Stimulated activated naive CD8-positive, alpha-beta T cell treated with anti-CD3 and anti-CD28 coated beads, Interleukin-15, Interleukin-2, amounts not matched to agents 100 ng/mL and 50 ng/mL, for 24 hours (primary cell): ENCODE results near the gene SIX2.
"Not testable (repeated sequence)": the region's sequence is repeated elsewhere in the genome, so short reads cannot be mapped to it uniquely, and the experiment has no call there.

ENCODE experiments used
- H3K27ac Mint-ChIP-seq: one replicate; pipeline ENCODE4 v1.8.0; 2021; ENCODE audit warnings: mild to moderate bottlenecking, mixed read lengths
- H3K27me3 Mint-ChIP-seq: one replicate; pipeline ENCODE4 v1.8.0; 2021; ENCODE audit warnings: mixed read lengths
- H3K36me3 Mint-ChIP-seq: one replicate; pipeline ENCODE4 v1.8.0; 2021; ENCODE audit warnings: low read depth, mixed read lengths
- H3K4me1 Mint-ChIP-seq: one replicate; pipeline ENCODE4 v1.8.0; 2021; ENCODE audit warnings: low read depth, mixed read lengths
- H3K4me3 Mint-ChIP-seq: one replicate; pipeline ENCODE4 v1.8.0; 2021; ENCODE audit warnings: mild to moderate bottlenecking, mixed read lengths
- H3K9me3 Mint-ChIP-seq: one replicate; pipeline ENCODE4 v1.8.0; 2021; ENCODE audit warnings: mixed read lengths

Gene SIX2

DNA sequence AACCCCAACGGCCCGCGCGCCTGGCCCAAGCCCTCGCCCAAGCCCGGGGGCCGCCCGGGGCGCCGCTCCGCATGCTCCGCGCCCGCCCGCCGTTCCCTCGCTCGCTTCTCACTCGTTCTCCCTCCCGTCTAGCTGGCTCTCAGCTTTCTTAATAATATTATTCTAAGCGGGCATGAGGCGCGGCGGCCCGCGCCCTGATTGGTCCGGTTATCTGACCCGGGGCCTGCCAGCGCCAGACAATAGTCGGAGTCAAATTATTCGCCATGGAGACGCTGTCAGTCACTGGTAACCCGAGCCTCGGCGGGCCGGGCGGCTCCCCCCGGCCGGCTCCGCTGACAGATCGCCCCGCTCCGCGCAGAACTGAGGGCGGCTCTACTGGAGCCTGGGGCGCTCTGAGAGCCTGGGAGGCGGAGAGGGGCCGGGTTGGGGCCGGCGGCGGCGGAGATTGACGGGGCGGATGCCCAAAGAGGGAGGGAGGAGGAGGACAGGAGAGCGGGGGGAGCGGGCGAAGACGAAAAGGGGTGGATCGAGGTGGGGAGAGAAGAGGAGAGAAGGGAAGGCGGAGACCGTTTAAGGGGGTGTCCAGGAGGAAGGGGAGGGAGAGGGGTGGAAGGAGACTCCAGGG, at the start of gene SIX2:
SIX2 (minus strand) TSS at position 150 of the 625 bp plus-strand sequence. CDS start 342 bp downstream, outside the sequence.
- no peak within 1 kb of the TSS for H3K27ac Mint-ChIP-seq
- peak within 1 kb of the TSS; percentile 69 for H3K4me3 Mint-ChIP-seq

GRCh38 chr2:45055162-45055605, 45.9 kb upstream of the SIX2 start:
- H3K9me3 Mint-ChIP-seq: no peaks in the 10 kb centered on the region
- no peaks in the 10 kb centered on the region for H3K36me3 Mint-ChIP-seq
- no peaks in the 10 kb centered on the region for H3K27me3 Mint-ChIP-seq
- no peak overlapping the region for H3K4me3 Mint-ChIP-seq
- no peaks in the 10 kb centered on the region for H3K4me1 Mint-ChIP-seq
- H3K27ac Mint-ChIP-seq: no peak overlapping the region

More for the DNA sequence above, at the start of gene SIX2:
- H3K36me3 Mint-ChIP-seq: no peaks in the 10 kb centered on the region
- H3K9me3 Mint-ChIP-seq: no peaks in the 10 kb centered on the region
- peaks cover 36% of the 10 kb centered on the region for H3K4me1 Mint-ChIP-seq
- peaks cover 76% of the 10 kb centered on the region for H3K27me3 Mint-ChIP-seq

- Mint-ChIP-seq H3K4me3 (no peak overlapping the region), H3K27me3 (no peaks in the 10 kb centered on the region), H3K4me1 (no peaks in the 10 kb centered on the region), H3K36me3 (no peaks in the 10 kb centered on the region), H3K27ac (no peak overlapping the region), H3K9me3 (no peaks in the 10 kb centered on the region)
Observed at GRCh38 chr2:45053966-45054365, 44.7 kb upstream of the SIX2 start.

GRCh38 chr2:45052388-45052928, 43.2 kb upstream of the SIX2 start:
- Mint-ChIP-seq H3K4me3 (no peak overlapping the region), H3K36me3 (no peaks in the 10 kb centered on the region), H3K4me1 (no peaks in the 10 kb centered on the region), H3K9me3 (no peaks in the 10 kb centered on the region), H3K27ac (no peak overlapping the region), H3K27me3 (no peaks in the 10 kb centered on the region)

DNA sequence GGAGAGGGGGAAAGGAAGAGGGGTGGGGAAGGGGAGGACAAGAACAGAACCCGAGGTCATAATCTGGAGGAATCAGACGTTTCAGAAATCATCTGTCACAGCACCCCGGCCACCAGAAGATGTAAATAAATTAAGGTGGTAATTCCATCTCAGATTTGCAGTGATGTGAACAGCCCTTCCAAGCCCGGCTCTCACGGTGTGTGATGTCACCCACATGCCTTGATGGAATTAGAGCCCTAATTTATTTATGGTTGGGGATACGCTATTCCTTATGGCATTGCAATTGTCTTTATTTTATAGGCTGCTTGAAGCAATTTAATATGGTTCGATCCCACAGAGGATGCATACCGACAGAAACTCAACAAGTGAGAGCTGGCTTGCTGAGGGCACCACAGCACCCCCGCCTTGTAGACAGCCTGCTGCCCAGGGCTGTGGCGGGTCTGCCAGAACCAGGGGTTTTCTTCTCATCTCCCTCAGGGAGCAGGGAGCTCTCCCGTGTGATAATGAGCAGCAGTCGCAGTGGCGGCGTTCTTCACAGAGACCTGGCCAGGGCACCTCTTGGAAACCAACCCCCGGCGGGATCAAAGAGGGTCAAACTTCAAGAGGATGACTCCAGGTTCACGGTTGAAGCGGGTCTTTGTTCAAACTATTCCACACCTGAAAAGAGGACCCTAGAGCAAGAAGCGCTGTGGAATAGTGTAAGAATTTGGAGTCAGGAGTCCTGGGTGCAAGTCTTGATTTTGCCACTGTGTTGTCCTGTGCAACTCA, 40.5 kb upstream of the SIX2 start:
- H3K27ac Mint-ChIP-seq: no peak overlapping the region
- H3K27me3 Mint-ChIP-seq: no peaks in the 10 kb centered on the region
- no peaks in the 10 kb centered on the region for H3K9me3 Mint-ChIP-seq
- no peaks in the 10 kb centered on the region for H3K36me3 Mint-ChIP-seq
- H3K4me3 Mint-ChIP-seq: no peak overlapping the region
- no peaks in the 10 kb centered on the region for H3K4me1 Mint-ChIP-seq

DNA sequence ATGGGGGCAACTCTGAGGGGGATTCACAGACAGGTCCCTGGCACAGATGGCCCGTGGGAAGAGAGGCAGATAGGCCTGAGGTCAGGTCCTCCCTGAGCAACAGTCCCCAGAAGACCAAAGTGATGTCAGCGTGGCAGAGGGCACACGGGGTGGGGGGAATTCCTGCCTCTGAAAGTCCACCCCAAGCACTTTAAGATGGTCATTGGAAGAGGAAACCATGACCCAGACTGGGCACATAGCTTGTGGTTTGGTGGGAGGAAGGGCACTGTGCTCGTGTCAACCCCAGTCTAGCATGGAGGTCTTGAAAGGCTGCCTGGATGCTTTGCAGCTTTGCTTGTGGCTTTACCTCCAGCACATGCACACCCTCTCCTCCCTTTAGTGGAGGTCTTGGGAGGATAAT, 38.0 kb upstream of the SIX2 start:
- H3K9me3 Mint-ChIP-seq: no peaks in the 10 kb centered on the region
- no peak overlapping the region for H3K4me3 Mint-ChIP-seq
- H3K27ac Mint-ChIP-seq: no peak overlapping the region
- H3K4me1 Mint-ChIP-seq: no peaks in the 10 kb centered on the region
- H3K36me3 Mint-ChIP-seq: no peaks in the 10 kb centered on the region
- peaks cover 13% of the 10 kb centered on the region for H3K27me3 Mint-ChIP-seq

- peaks cover 15% of the 10 kb centered on the region for H3K27me3 Mint-ChIP-seq
- H3K27ac Mint-ChIP-seq: no peak overlapping the region
- no peaks in the 10 kb centered on the region for H3K9me3 Mint-ChIP-seq
- H3K4me1 Mint-ChIP-seq: no peaks in the 10 kb centered on the region
- no peaks in the 10 kb centered on the region for H3K36me3 Mint-ChIP-seq
- H3K4me3 Mint-ChIP-seq: no peak overlapping the region
Observed at GRCh38 chr2:45046786-45047185, 37.5 kb upstream of the SIX2 start.

GRCh38 chr2:45045706-45046105, 36.5 kb upstream of the SIX2 start:
- Mint-ChIP-seq H3K9me3 (no peaks in the 10 kb centered on the region), H3K27me3 (peaks cover 15% of the 10 kb centered on the region), H3K36me3 (no peaks in the 10 kb centered on the region), H3K4me3 (no peak overlapping the region), H3K4me1 (no peaks in the 10 kb centered on the region), H3K27ac (no peak overlapping the region)

DNA sequence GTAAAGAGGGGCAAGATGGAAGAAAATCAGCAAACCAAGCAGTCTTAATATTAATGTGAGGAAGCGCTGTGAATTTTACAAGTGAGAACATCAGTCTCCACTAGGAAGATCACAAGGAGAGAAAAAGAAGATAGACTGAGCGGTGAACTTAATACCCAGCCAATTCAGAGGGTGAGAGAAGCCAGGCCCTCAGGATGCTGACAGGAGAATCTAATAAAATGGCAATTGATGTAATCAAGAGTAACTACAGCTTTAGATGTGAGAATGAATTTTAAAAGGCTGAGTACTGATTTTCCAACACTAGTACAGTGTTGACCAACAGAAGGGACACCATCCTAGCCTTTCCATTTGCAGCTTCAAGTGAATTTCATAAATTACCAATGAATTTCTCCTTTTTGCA, 35.7 kb upstream of the SIX2 start:
- no peak overlapping the region for H3K27ac Mint-ChIP-seq
- H3K27me3 Mint-ChIP-seq: peaks cover 15% of the 10 kb centered on the region
- no peaks in the 10 kb centered on the region for H3K9me3 Mint-ChIP-seq
- no peaks in the 10 kb centered on the region for H3K36me3 Mint-ChIP-seq
- no peak overlapping the region for H3K4me3 Mint-ChIP-seq
- H3K4me1 Mint-ChIP-seq: no peaks in the 10 kb centered on the region

- H3K27me3 Mint-ChIP-seq: peaks cover 15% of the 10 kb centered on the region
- H3K36me3 Mint-ChIP-seq: no peaks in the 10 kb centered on the region
- no peak overlapping the region for H3K4me3 Mint-ChIP-seq
- H3K27ac Mint-ChIP-seq: no peak overlapping the region
- H3K9me3 Mint-ChIP-seq: no peaks in the 10 kb centered on the region
- no peaks in the 10 kb centered on the region for H3K4me1 Mint-ChIP-seq
Observed at GRCh38 chr2:45043174-45043573, 33.9 kb upstream of the SIX2 start.

DNA sequence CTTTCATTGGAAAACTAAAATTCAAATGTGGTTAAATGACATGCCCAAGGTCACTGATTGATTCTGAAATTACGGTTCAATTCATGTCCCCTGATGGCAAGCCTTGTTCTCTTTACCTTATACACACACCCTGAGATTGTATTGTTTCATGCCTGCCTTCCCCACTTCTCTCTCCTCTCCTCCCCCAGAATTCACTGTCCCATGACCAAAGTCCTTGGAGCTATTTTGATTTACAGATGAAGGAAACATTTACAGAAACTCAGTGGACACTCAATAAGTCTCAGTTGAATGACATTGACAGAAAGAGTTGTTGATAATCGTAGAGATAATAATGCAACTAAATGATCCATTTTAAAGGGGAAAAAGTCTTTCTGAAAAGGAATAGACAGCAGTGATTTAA, 33.1 kb upstream of the SIX2 start:
- Mint-ChIP-seq H3K9me3 (no peaks in the 10 kb centered on the region), H3K27ac (no peak overlapping the region), H3K27me3 (peaks cover 15% of the 10 kb centered on the region), H3K4me1 (no peaks in the 10 kb centered on the region), H3K36me3 (no peaks in the 10 kb centered on the region), H3K4me3 (no peak overlapping the region)

DNA sequence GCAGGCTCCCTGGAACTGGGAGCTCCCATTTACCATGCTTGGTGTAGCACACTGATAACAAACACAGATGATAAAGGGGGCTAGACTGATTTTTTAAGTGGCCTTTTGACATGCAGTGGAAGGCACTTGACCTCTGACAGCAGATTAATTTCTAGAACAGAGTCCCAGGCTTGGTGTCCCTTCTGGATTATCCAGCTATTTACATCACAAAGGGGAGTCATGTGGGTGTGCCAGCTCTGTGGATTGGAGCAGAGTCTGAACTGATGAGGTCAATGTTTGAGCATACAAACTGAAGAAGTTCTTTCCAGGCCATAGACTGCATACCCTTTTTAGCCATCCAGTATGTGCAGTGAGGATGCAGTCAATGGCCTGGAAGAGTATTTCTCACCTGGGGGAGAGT, 31.5 kb upstream of the SIX2 start:
- H3K27ac Mint-ChIP-seq: no peak overlapping the region
- H3K4me1 Mint-ChIP-seq: no peaks in the 10 kb centered on the region
- H3K27me3 Mint-ChIP-seq: peaks cover 15% of the 10 kb centered on the region
- H3K36me3 Mint-ChIP-seq: no peaks in the 10 kb centered on the region
- no peak overlapping the region for H3K4me3 Mint-ChIP-seq
- H3K9me3 Mint-ChIP-seq: no peaks in the 10 kb centered on the region

DNA sequence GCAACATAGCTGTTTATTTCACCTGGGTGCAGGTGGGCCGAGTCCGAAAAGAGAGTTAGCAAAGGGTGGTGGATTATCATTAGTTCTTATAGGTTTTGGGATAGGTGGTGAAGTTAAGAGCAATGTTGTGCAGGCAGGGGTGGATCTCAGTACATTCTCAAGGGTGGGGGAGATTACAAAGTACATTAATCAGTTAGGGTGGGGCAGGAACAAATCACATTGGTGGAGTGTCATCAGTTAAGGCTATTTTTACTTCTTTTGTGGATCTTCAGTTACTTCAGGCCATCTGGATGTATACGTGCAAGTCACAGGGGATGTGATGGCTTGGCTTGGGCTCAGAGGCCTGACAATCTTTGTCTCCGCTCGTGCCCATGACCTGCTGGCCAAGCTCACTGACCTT, 30.6 kb upstream of the SIX2 start:
- not testable (repeated sequence) for H3K4me1 Mint-ChIP-seq, H3K27ac Mint-ChIP-seq, H3K9me3 Mint-ChIP-seq, H3K36me3 Mint-ChIP-seq, H3K4me3 Mint-ChIP-seq
- peaks cover 15% of the 10 kb centered on the region for H3K27me3 Mint-ChIP-seq

DNA sequence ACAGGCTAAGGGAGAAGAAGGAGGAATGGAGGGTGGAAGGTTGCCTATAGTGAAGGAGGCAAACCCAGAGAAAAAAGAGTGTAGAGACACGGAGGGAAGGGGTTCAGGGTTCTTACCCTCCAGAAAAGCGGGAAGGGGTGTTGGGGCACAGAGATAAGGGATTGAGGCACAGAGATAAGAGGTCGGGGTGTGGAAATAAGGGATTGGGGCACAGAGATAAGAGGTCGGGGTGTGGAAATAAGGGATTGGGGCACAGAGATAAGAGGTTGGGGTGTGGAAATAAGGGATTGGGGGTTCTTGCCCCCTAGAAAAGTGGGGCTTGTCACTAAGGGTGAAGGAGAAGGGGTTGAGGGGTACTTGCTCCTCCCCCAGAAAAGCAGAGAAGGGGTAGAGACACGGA, 29.6 kb upstream of the SIX2 start:
- H3K27ac Mint-ChIP-seq, H3K4me1 Mint-ChIP-seq, H3K4me3 Mint-ChIP-seq, H3K9me3 Mint-ChIP-seq, H3K36me3 Mint-ChIP-seq: not testable (repeated sequence)
- H3K27me3 Mint-ChIP-seq: peaks cover 10% of the 10 kb centered on the region

DNA sequence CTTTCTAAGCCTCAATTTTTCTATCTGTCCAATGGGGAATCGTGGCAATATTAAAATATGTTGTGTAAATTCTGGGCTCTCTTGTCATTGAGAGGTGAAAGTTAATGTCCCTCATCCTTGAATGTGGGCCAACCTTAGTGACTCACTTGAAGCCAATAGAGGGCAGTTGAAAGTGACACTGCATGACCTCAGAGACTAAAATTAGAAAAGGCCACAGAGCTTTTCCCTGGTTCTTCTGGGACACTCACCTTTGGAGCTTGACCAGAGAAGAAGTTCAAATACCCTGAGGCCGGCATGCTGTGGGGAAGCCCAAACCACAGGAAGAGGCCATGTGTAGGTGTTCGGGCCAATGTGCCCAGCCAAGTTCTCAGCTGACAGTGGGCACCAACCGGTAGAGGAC, 24.1 kb upstream of the SIX2 start:
- H3K36me3 Mint-ChIP-seq: no peaks in the 10 kb centered on the region
- H3K27me3 Mint-ChIP-seq: peaks cover 8% of the 10 kb centered on the region

More for the DNA sequence above, 24.1 kb upstream of the SIX2 start:
- no peak overlapping the region for H3K4me3 Mint-ChIP-seq
- H3K27ac Mint-ChIP-seq: no peak overlapping the region
- no peaks in the 10 kb centered on the region for H3K9me3 Mint-ChIP-seq
- H3K4me1 Mint-ChIP-seq: no peaks in the 10 kb centered on the region
